Measurements from ENCODE around the gene PERCC1. TPM values are rescaled to one million over a fixed set of nuclear protein-coding genes. Genes with fewer than 3 reads are reported as not detected.
A peak's percentile ranks its signal among the peaks of the same experiment; 100 is the strongest.

PERCC1 gene
- total RNA-seq, 1 donor: not detected

GRCh38 chr16:1471569-1472194 lies 40.8 kb downstream of the PERCC1 start:
- Histone ChIP-seq H3K27ac (ENCODE audit: low read depth, low read length) (peak overlapping the region; percentile 76), H3K4me2 (ENCODE audit: insufficient read depth, low read length) (no peak overlapping the region), H3K4me1 (ENCODE audit: insufficient read depth, low read length) (peaks cover 28% of the 10 kb centered on the region), H2AFZ (ENCODE audit: low read length) (no peak overlapping the region), H3K9me3 (ENCODE audit: low read depth, low read length) (peaks cover 3% of the 10 kb centered on the region), H3K27me3 (ENCODE audit: insufficient read depth, low read length) (no peaks in the 10 kb centered on the region), H3K79me2 (ENCODE audit: insufficient read depth, low read length) (peaks cover 83% of the 10 kb centered on the region), H3K36me3 (ENCODE audit: insufficient read depth, low read length) (no peaks in the 10 kb centered on the region), H4K20me1 (ENCODE audit: insufficient read depth, low read length) (peaks cover 11% of the 10 kb centered on the region), H3K4me3 (ENCODE audit: insufficient read depth, low read length) (no peak overlapping the region)
- no peak for TF ChIP-seq CTCF (IDR thresholded peaks at IDR 0.05; ENCODE audit: extremely low read depth, low read depth, low read length)
- DNase-seq (ENCODE audit: insufficient read length, low spot score, missing footprints): no peak

- H4K20me1 ChIP-seq (ENCODE audit: insufficient read depth, low read length): peaks cover 4% of the 10 kb centered on the region
- H3K9me3 ChIP-seq (ENCODE audit: low read depth, low read length): peaks cover 5% of the 10 kb centered on the region
- no peak for TF ChIP-seq CTCF (IDR thresholded peaks at IDR 0.05; ENCODE audit: extremely low read depth, low read depth, low read length)
- H3K36me3 ChIP-seq (ENCODE audit: insufficient read depth, low read length): no peaks in the 10 kb centered on the region
- peaks cover 28% of the 10 kb centered on the region for H3K4me1 ChIP-seq (ENCODE audit: insufficient read depth, low read length)
- no peak overlapping the region for H2AFZ ChIP-seq (ENCODE audit: low read length)
- no peak overlapping the region for H3K4me2 ChIP-seq (ENCODE audit: insufficient read depth, low read length)
- DNase-seq (ENCODE audit: insufficient read length, low spot score, missing footprints): no peak
- H3K27ac ChIP-seq (ENCODE audit: low read depth, low read length): no peak overlapping the region
- H3K27me3 ChIP-seq (ENCODE audit: insufficient read depth, low read length): no peaks in the 10 kb centered on the region
- peaks cover 71% of the 10 kb centered on the region for H3K79me2 ChIP-seq (ENCODE audit: insufficient read depth, low read length)
- no peak overlapping the region for H3K4me3 ChIP-seq (ENCODE audit: insufficient read depth, low read length)
These were observed 42.1 kb downstream of the PERCC1 start for GRCh38 chr16:1472974-1473373.

DNA sequence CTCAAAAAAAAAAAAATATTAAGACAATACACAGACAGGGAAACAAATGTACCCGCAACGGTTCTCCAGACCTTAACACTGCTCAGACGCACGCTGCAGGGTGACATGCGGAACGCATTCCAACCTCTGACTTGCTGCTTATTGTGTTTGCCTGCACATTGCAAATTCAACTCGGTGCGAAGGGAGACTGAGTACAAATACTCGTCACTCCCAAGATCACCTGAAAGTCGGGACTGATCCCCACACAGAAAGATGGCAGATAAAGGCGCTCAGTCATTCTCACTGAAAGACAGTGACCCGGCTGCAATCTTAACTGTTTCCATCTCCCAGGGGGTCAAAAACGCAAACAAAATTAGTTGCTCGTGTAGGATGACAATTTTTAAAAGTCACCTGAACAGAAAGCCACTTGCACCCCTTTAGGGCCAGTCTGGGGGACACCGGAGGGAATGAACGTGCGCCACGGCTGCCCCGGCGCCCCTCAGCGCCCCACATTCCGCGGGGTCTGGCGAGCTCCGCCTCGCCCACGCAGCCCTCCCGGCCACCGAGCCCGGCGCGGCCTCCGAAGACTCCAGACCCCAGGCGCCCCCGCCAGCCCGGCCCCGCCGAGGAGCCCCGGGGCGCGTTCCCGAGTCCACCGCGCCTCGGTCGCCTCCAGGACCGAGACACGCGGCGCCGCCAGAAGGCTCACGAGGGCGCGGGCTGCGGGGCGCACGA lies 43.4 kb downstream of the PERCC1 start:
- peak; percentile 92 for DNase-seq (ENCODE audit: insufficient read length, low spot score, missing footprints)
- peaks cover 28% of the 10 kb centered on the region for H3K4me1 ChIP-seq (ENCODE audit: insufficient read depth, low read length)
- peak overlapping the region; percentile 77 for H2AFZ ChIP-seq (ENCODE audit: low read length)
- H3K4me2 ChIP-seq (ENCODE audit: insufficient read depth, low read length): peak overlapping the region; percentile 98
- no peaks in the 10 kb centered on the region for H3K27me3 ChIP-seq (ENCODE audit: insufficient read depth, low read length)
- no peak for TF ChIP-seq CTCF (IDR thresholded peaks at IDR 0.05; ENCODE audit: extremely low read depth, low read depth, low read length)
- peaks cover 60% of the 10 kb centered on the region for H3K79me2 ChIP-seq (ENCODE audit: insufficient read depth, low read length)
- peaks cover 5% of the 10 kb centered on the region for H3K9me3 ChIP-seq (ENCODE audit: low read depth, low read length)
- peaks cover 4% of the 10 kb centered on the region for H4K20me1 ChIP-seq (ENCODE audit: insufficient read depth, low read length)
- no peaks in the 10 kb centered on the region for H3K36me3 ChIP-seq (ENCODE audit: insufficient read depth, low read length)
- peak overlapping the region; percentile 75 for H3K27ac ChIP-seq (ENCODE audit: low read depth, low read length)
- H3K4me3 ChIP-seq (ENCODE audit: insufficient read depth, low read length): peak overlapping the region; percentile 82

GRCh38 chr16:1474796-1475551 lies 44.1 kb downstream of the PERCC1 start, which contains the start of gene CLCN7:
CLCN7 (minus strand) TSS chr16:1475028; CDS start chr16:1474974, 54 bp downstream.
- peak within 1 kb of the TSS; percentile 93 for H2AFZ ChIP-seq (ENCODE audit: low read length)
- no peak for TF ChIP-seq CTCF (IDR thresholded peaks at IDR 0.05; ENCODE audit: extremely low read depth, low read depth, low read length)
- H4K20me1 ChIP-seq (ENCODE audit: insufficient read depth, low read length): peaks cover 4% of the 10 kb centered on the region
- H3K9me3 ChIP-seq (ENCODE audit: low read depth, low read length): peaks cover 5% of the 10 kb centered on the region
- H3K36me3 ChIP-seq (ENCODE audit: insufficient read depth, low read length): no peaks in the 10 kb centered on the region
- peak within 1 kb of the TSS; percentile 98 for H3K4me2 ChIP-seq (ENCODE audit: insufficient read depth, low read length)
- H3K4me3 ChIP-seq (ENCODE audit: insufficient read depth, low read length): peak within 1 kb of the TSS; percentile 82
- peak within 1 kb of the TSS; percentile 75 for H3K27ac ChIP-seq (ENCODE audit: low read depth, low read length)
- H3K79me2 ChIP-seq (ENCODE audit: insufficient read depth, low read length): peaks cover 53% of the 10 kb centered on the region
- peak; percentile 100 for DNase-seq (ENCODE audit: insufficient read length, low spot score, missing footprints)
- H3K4me1 ChIP-seq (ENCODE audit: insufficient read depth, low read length): peaks cover 27% of the 10 kb centered on the region
- no peaks in the 10 kb centered on the region for H3K27me3 ChIP-seq (ENCODE audit: insufficient read depth, low read length)

All from osteoblast (primary cell).